HG03135 (cell line): ENCODE measurements around the gene IFIT1.

Experiments used
- ATAC-seq: cut with Tn5 transposase; IDR thresholded peaks from one replicate; pipeline ENCODE4 v1.9.1; 2021; ENCODE audit warnings: mild to moderate bottlenecking, moderate library complexity; ENCODE audit not compliant: unreplicated experiment

IFIT1 gene

DNA sequence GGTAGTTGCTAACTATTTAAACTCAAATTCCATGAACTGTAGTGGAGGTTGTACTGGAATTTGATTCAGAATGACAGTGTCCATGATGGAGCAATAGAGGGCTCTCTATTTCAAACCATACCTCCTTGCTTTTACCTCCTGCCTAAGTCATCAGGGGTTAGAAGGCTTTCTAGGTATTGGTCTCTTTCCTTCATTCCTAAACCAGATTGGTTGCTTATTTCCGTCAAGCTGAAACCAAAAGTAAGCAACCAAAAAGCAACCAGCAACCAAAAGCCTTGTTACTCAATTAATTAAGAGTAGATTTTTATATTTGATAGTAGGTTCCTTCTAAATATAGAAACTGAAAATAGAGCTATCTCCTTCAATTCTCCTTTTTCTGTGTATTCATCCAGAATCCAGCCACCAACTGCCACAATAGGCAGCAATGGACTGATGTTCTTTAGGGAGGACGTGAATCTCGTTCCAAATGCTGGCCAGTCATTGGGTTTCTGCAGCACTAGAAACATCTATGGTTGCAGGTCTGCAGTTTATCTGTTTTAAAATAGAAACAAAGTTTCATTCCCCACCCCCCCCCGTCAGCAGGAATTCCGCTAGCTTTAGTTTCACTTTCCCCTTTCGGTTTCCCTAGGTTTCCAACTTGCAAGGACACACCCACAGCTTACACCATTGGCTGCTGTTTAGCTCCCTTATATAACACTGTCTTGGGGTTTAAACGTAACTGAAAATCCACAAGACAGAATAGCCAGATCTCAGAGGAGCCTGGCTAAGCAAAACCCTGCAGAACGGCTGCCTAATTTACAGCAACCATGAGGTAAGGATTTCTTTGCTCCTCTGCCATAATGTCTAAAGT is at the start of gene IFIT1:
TSS of gene IFIT1 (plus strand) at position 717 of the 850 bp plus-strand sequence. CDS start at position 807, 90 bp downstream.
- peak; percentile 79 for ATAC-seq

GRCh38 chr10:89343089-89343767 is 49.2 kb upstream of the IFIT1 start:
- no peak for ATAC-seq

DNA sequence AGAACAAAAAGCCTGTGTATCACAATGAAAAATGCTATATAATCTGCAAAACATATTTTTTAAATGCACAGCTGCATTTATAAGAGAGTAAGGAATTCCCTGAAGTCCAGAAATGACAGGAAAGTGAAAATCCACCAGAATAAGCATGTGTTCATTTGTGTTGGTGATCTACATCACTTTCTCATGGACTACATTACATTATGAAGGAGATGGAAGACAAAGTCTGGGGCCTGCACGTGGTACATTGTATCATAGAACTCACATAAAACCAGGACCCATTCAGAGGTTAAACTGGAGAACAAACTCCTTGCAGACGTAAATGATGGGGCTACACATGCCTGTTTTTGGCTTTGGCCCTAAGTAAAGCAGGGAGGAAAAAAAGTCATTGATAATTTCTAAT is 48.3 kb upstream of the IFIT1 start:
- ATAC-seq: no peak

GRCh38 chr10:89345367-89346000 is 46.9 kb upstream of the IFIT1 start:
- no peak for ATAC-seq

- no peak for ATAC-seq
These were observed 45.8 kb upstream of the IFIT1 start for GRCh38 chr10:89346405-89347254.

DNA sequence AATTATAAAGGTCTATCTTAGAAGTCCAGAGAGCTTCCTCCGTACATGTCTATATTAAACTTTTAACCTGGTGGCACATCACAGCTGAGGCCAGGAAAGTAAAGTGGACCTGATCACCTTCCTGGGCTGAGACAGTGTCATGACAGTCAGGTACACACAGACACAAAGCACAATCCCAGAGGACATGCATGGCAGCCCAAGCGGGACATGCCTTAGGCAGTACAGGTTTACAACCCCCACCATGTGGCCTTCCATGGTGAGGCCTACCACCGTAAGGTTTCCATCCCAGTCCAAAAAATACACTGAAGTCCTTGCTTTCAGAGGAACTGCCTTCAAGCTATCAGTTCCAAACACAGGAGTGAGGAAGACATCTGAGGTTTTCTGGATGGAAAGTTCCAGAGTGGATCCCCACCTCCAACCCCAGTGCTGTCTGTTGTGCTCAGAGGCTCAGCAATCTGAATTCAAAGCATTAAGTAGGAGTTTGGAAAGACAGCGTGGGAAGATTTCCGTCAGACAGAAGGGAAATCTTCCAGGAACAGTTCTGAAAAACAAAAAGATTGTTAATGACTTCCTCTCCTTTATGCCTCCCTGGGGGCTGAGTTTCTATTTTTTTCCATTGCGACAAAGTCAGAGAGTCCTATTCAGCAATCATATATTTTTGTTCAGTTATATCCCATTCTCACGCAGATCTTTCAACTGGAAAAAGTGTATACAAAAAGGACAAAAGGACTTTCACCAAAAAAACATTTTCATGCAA is 44.5 kb upstream of the IFIT1 start:
- ATAC-seq: no peak

GRCh38 chr10:89348481-89348880 is 43.9 kb upstream of the IFIT1 start:
- ATAC-seq: no peak

DNA sequence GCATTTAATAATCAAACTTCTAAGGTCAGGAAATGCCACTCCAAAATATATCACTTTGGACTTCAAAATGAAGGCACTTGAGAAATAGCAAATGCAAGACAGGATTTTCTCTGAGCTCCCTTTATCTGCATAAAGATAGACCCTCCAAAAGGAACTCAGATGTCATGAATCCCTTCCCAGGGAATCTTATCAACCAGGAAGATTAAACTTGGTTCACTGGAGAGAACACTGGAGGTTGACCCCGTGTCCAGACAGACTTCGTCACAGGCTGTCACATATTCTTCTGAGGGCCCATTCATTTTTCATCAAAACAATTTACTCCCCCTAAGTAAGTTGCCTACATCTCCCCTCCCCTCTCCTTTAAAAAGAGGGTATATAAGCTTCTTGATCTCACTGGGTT is 43.4 kb upstream of the IFIT1 start:
- no peak for ATAC-seq

DNA sequence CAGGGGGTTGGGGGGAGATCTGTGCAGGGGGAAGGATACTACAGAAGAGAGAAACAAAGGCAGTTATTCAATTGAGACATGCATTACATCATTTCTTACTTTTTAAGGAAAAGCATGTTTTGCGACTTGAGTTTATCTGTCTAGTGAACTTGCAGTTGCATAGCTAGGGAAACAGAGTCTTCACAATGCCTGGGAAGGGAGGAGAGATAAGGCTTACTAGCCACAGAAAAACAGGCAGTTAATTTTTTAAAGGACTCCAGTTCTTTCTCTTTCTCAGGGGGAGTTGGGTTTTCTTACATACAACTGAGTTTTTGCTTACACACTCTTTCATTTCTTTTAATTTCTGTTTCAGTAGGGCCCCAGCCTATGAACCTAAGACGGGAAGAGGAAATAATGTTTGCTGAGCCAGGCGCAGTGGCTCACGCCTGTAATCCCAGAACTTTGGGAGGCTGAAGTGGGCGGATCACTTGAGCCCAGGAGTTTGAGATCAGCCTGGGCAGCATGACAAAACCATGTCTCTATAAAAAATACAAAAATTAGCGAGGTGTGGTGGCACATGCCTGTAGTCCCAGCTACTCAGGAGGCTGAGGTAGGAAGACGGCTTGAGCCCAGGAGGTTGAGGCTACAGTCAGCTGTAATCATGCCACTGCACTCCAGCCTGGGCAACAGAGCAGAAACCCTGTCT is 41.6 kb upstream of the IFIT1 start:
- peak; percentile 31 for ATAC-seq

DNA sequence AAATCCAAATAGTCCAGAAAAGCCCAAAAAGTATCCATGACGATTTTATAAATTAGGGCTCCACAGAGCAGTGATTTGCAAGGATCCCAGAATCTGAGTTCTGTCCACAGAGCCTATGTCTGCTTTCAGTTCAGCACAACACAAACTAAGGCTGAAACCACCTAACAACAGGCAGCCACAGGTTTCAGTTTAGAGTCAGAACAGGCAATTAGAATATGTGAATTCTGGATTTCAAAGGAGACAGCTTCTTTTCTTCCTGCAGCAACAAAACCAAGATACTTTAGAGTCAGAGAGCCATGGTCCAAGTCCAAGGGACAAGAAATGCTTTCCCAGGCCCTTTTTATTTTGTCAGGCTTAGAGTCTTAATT is 41.0 kb upstream of the IFIT1 start:
- ATAC-seq: peak; percentile 79

- ATAC-seq: peak; percentile 34
These were observed 40.4 kb upstream of the IFIT1 start for GRCh38 chr10:89351780-89352597.

DNA sequence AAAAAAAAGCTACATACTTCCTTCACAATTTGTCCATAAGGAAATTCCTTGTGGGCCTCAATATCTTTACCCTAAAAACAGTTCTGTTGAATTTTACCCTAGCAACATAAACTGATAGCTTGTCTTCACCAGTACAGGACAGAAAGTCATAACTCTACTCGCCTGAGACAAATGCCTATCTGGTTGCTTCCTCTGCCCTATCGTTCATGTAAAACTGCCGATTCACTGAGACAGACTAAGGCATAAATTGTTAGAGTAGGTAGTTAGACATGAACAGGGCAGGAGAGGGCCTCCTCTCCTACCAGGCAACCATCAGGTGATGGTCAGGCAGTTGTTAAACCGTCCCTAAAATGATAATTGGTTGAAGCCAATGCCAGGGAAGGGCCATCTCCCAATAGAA is 39.6 kb upstream of the IFIT1 start:
- no peak for ATAC-seq

- no peak for ATAC-seq
These were observed 37.0 kb upstream of the IFIT1 start for GRCh38 chr10:89355394-89355931.

DNA sequence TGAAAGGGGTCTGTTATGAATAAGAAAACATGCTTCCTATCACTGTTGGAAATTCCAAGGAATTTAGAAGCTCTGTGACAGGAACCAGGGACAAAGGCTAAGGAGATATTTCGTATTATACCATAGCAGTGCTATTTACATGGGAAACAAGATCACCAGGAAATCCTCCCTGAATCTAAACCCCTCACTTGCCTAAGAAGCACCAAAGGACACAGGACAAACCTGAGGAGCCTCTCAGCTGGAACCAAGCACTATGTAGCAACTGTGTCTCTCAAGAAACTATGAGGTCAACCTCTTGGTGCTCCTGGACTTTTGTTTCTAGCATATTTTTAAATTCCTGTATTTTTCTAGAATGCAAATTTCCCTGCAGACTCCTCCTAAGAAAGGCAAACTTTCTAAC is 35.3 kb upstream of the IFIT1 start:
- ATAC-seq: no peak

DNA sequence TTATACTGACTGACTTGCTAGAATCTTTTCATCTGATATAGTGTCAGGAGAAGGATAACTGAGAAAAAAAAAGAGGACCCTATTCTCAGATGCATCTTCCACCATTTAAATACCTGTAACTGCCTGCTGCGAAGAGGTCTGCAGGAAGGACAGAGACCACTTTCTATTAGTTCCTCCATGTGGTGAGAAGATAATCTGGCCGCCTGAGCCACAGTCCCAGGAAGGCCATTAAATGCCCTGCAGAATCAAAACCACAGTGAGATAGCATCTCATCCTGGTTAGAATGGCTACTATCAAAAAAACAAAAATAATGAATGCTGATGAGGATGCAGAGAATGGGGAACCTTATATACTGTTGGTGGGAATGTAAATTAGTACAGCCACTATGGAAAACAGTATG is 34.4 kb upstream of the IFIT1 start:
- no peak for ATAC-seq

- ATAC-seq: no peak
These were observed 32.3 kb upstream of the IFIT1 start for GRCh38 chr10:89360157-89360556.

DNA sequence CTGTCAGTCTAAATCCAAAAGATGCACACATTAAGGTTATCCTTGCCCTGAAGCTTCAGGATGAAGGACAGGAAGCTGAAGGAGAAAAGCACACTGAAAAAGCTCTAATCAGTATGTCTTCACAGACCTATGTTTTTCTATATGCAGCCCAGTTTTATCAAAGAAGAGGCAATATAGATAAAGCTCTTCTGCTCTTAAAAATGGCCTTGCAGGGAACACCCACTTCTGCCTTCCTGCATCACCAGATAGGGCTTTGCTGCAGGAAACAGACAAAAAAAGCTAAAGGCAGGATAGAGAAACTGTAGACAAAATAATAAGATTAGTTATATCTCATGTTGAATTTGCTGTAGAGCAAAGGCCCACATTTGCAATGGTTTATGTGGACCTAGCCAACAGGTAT is 29.5 kb upstream of the IFIT1 start:
- ATAC-seq: no peak

DNA sequence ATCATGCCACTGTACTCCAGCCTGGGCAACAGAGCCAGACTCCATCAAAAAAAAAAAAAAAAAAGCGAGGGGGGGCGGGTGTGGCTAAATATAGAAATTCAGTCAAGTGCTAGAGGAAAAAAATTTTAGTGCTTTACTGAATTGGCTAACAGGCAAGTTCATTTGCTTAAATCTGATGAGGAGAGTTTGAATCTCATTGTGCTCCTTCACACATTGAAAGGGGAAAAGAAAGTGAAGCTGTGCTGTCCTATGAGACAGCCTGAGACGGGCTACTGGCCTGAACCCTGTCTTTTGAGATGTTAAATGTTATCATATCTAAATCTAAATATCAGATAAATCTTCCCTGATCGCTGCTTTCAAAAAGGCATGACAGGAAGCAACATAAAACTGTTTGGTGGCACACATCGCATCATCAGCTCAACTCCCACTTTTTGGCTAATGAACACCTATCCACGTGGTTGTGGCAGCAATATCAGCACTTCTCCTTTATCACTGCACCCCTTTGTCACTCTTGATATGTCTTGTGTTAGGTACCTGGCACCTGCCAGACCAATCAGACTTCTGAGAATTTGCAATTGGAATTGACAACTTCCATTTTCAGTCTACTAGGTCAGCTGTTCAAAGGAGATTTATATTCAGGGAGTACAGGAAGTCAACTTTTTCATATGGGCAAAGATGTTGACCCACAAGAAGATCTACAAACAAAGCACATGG is 28.5 kb upstream of the IFIT1 start:
- ATAC-seq: no peak
